Measurements from ENCODE around the gene PCDH1.

The PCDH1 gene

GRCh38 chr5:141843156-141843927, 34.9 kb downstream of the PCDH1 start:
- H2AFZ ChIP-seq (ENCODE audit: low read depth, low read length): no peak overlapping the region
- no peak overlapping the region for H3K4me3 ChIP-seq (ENCODE audit: low read length)
- no peak overlapping the region for H3K9ac ChIP-seq (ENCODE audit: low read length)
- H3K27me3 ChIP-seq (ENCODE audit: low read depth, low read length): 0 out of 2 replicates have a peak, but pooled peaks cover 6% of the 10 kb centered on the region
- peaks cover 5% of the 10 kb centered on the region for H3K4me1 ChIP-seq (ENCODE audit: low read length)
- no peaks in the 10 kb centered on the region for H4K20me1 ChIP-seq (ENCODE audit: insufficient read depth, low read length)
- no peaks in the 10 kb centered on the region for H3K9me3 ChIP-seq (ENCODE audit: insufficient read depth, low read length)
- no peak overlapping the region for H3K4me2 ChIP-seq (ENCODE audit: low read length)
- no peak overlapping the region for H3K27ac ChIP-seq (ENCODE audit: low read length)
- no peak for TF ChIP-seq EZH2phosphoT487 (IDR thresholded peaks at IDR 0.05; ENCODE audit: low read depth)
- TF ChIP-seq CTCF (IDR thresholded peaks at IDR 0.05; ENCODE audit: low read depth, low read length): no peak
- H3K36me3 ChIP-seq (replicated peaks; ENCODE audit: low read depth, low read length): no peaks in the 10 kb centered on the region
- H3K79me2 ChIP-seq (ENCODE audit: low read length): no peaks in the 10 kb centered on the region

- Histone ChIP-seq H3K4me3 (ENCODE audit: low read length) (no peak overlapping the region), H4K20me1 (ENCODE audit: insufficient read depth, low read length) (no peaks in the 10 kb centered on the region), H3K36me3 (replicated peaks; ENCODE audit: low read depth, low read length) (no peaks in the 10 kb centered on the region), H2AFZ (ENCODE audit: low read depth, low read length) (no peak overlapping the region), H3K9ac (ENCODE audit: low read length) (no peak overlapping the region), H3K27me3 (ENCODE audit: low read depth, low read length) (0 out of 2 replicates have a peak, but pooled peaks cover 6% of the 10 kb centered on the region), H3K9me3 (ENCODE audit: insufficient read depth, low read length) (no peaks in the 10 kb centered on the region), H3K79me2 (ENCODE audit: low read length) (no peaks in the 10 kb centered on the region), H3K4me2 (ENCODE audit: low read length) (no peak overlapping the region), H3K4me1 (ENCODE audit: low read length) (peaks cover 3% of the 10 kb centered on the region; the same call in 1 of the 2 replicates), H3K27ac (ENCODE audit: low read length) (no peak overlapping the region)
- TF ChIP-seq EZH2phosphoT487 (IDR thresholded peaks at IDR 0.05; ENCODE audit: low read depth) (no peak), CTCF (IDR thresholded peaks at IDR 0.05; ENCODE audit: low read depth, low read length) (no peak)
Observed at GRCh38 chr5:141841378-141842180, 36.6 kb downstream of the PCDH1 start.

GRCh38 chr5:141840826-141841360, 37.3 kb downstream of the PCDH1 start:
- Histone ChIP-seq H3K4me1 (ENCODE audit: low read length) (peaks cover 2% of the 10 kb centered on the region; the same call in 1 of the 2 replicates), H3K79me2 (ENCODE audit: low read length) (no peaks in the 10 kb centered on the region), H3K27ac (ENCODE audit: low read length) (no peak overlapping the region), H3K36me3 (replicated peaks; ENCODE audit: low read depth, low read length) (no peaks in the 10 kb centered on the region), H3K27me3 (ENCODE audit: low read depth, low read length) (0 out of 2 replicates have a peak, but pooled peaks cover 6% of the 10 kb centered on the region), H4K20me1 (ENCODE audit: insufficient read depth, low read length) (no peaks in the 10 kb centered on the region), H3K9me3 (ENCODE audit: insufficient read depth, low read length) (no peaks in the 10 kb centered on the region), H3K9ac (ENCODE audit: low read length) (no peak overlapping the region), H2AFZ (ENCODE audit: low read depth, low read length) (no peak overlapping the region), H3K4me3 (ENCODE audit: low read length) (no peak overlapping the region), H3K4me2 (ENCODE audit: low read length) (no peak overlapping the region)
- no peak for TF ChIP-seq EZH2phosphoT487 (IDR thresholded peaks at IDR 0.05; ENCODE audit: low read depth)
- no peak for TF ChIP-seq CTCF (IDR thresholded peaks at IDR 0.05; ENCODE audit: low read depth, low read length)

Data from OCI-LY3 (cell line).